Gastrocnemius medialis (tissue), 4 donors: ENCODE results near the gene PACRGL.

Source experiments
- CTCF ChIP-seq, 5 experiments: fragments of 450-650 bp in 3 of 5; fragments of 200-600 bp in 2 of 5; sonication (generic) in 2 of 5; IDR thresholded peaks in 4 of 5; conservative IDR thresholded peaks in 1 of 5; 1 replicate in 4 of 5; 2 replicates in 1 of 5; pipeline ENCODE4 v1.5.1; 2016 to 2019; ENCODE audit warnings: antibody characterized with exemption in 5 of 5, mild to moderate bottlenecking in 3 of 5, moderate library complexity in 3 of 5
- POLR2A ChIP-seq, 2 donors: fragments of 450-650 bp; IDR thresholded peaks; one replicate each; pipeline ENCODE4 v1.6.1; 2017; ENCODE audit warnings: antibody characterized with exemption in 2 of 2, mild to moderate bottlenecking in 2 of 2, moderate library complexity in 2 of 2

GRCh38 chr4:20676501-20677197, 23.6 kb upstream of the PACRGL start:
- TF ChIP-seq POLR2A (IDR thresholded peaks at IDR 0.05): no peak
- no peak for TF ChIP-seq CTCF (IDR thresholded peaks at IDR 0.05 in 4 of 5, conservative IDR thresholded peaks at IDR 0.05 in 1 of 5)
